Neuron (in vitro differentiated cells): ENCODE data around the gene LSS.

ENCODE experiments used
- H2AFZ ChIP-seq: one replicate; pipeline ENCODE4 v1.6.1; 2013; ENCODE audit warnings: low read depth, mild to moderate bottlenecking, inconsistent platforms, low read length, moderate library complexity
- H3K27me3 ChIP-seq: one replicate; pipeline ENCODE4 v1.6.1; 2013; ENCODE audit warnings: low read length; ENCODE audit not compliant: insufficient read depth
- H3K36me3 ChIP-seq: one replicate; pipeline ENCODE4 v1.6.1; 2013; ENCODE audit warnings: low read length; ENCODE audit not compliant: insufficient read depth
- H3K4me1 ChIP-seq: one replicate; pipeline ENCODE4 v1.6.1; 2013; ENCODE audit warnings: low read length; ENCODE audit not compliant: insufficient read depth
- H3K4me3 ChIP-seq: 2 replicates; pipeline ENCODE4 v1.5.1; 2013; ENCODE audit warnings: mild to moderate bottlenecking, low read length, moderate library complexity
- H3K9me3 ChIP-seq: one replicate; pipeline ENCODE4 v1.6.1; 2013; ENCODE audit warnings: low read length

The LSS gene

DNA sequence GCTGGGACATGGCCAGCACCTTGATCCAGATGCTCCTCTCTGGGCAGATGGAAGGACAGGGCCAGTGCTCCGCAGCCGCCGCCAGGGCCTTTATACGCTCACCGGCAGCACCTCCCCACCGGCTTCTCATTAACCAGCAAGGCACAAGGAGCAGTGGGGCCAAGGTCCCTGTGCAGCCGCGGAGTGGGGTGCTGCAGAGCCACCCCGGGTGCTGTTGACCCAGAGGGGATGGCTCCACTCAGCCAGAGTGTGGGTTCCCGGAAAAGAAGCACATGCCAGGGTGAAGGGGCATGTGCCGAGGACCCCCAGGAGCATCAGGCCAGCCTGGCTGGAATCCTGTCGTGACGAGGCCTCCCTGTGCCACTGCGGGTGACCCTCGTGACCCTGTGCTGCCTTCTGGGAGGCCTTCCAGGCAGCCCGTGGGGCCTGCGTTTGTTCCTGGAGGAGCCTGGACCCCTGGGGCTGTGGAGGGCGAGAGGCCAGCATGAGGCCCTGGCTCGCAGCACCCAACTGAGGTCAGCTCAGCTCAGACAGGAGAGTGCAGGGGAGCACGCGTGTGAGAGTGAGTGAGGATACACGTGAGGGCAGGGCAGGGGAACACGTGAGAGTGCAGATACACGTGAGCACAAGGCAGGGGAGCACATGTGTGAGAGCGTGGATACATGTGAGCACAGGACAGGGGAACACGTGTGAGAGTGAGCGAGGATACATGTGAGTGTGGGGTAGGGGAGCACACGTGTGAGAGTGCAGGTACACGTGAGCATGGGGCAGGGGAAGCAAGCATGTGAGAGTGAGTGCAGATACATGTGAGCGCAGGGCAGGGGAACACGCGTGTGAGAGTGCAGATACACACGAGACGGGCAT lies 72.8 kb downstream of the LSS start, which contains the start of gene FTCD:
TSS of gene FTCD (minus strand) at position 66 of the 864 bp plus-strand sequence. CDS start at position 10, 56 bp downstream.
- Histone ChIP-seq H3K36me3 (no peaks in the 10 kb centered on the region), H3K9me3 (no peaks in the 10 kb centered on the region), H3K27me3 (no peaks in the 10 kb centered on the region), H2AFZ (no peak within 1 kb of the TSS), H3K4me1 (no peaks in the 10 kb centered on the region), H3K4me3 (no peak within 1 kb of the TSS)

DNA sequence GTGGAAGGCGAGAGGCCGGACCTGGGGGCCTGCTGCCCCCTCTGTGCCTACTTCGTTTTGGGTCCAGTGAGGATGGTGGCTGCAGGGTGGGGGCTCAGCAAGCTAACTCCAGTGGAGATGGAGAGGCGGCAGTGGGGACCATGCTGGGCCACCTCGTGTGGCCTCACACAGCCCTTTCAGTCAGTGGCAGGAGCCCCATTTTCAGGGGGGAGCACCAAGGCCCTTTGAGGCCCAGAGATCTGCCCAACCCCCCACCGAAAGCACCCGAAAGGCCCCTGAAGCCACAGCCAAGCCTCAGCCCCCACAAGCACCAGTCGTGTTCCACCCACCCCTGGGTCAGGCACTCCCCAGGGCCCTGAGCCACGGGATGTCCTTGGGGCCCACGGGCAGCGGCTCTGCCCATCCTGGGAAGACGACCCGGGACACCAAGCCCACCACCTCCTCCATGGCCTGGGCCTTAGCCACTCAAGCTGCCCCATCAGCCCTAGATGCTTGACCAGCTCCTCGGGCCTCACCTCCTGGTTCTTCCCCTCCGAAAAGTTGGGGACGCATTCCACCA lies 73.5 kb downstream of the LSS start:
- no peak overlapping the region for H3K4me3 ChIP-seq
- H3K4me1 ChIP-seq, result no peaks in the 10 kb centered on the region
- H3K27me3 ChIP-seq, result no peaks in the 10 kb centered on the region
- no peak overlapping the region for H2AFZ ChIP-seq
- no peaks in the 10 kb centered on the region for H3K36me3 ChIP-seq
- H3K9me3 ChIP-seq, result no peaks in the 10 kb centered on the region

DNA sequence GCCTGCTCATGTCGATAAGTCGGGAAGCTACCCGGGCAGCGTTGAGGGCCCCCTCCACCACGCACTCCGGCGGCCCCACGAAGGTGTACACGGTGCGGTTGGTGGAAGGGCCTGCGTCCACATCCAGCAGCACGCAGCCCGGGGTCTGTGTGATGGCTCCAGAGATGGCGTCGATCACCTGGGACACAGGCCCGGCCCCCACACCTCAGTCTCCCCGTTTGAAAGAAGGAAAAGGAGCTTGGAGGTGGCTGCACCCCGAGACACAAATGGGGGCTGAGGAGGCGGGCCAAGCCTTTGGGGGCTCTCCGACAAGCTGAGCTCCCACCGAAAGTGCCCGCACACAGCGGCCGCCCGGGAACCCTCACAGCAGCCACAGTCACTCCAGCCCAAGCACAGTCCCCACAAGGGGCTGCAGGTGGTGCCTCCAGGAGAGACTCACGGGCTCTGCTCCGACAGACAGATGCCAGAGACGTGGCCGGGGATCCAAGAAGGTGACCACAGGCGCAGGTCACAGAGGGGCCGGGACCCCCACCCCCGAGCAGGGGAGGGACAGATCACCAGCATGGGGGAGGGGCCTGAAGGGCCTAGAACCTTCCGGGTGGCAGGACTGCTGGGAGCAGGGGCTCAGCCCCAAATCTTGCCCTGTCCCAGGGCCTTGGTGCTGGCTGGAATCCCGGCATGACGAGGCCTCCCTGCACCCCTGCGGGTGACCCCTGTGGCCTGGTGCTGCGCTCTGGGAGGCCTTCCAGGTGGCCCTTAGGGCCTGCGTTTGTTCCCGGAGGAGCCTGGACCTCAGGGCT lies 74.2 kb downstream of the LSS start:
- H3K27me3 ChIP-seq, result no peaks in the 10 kb centered on the region
- no peaks in the 10 kb centered on the region for H3K9me3 ChIP-seq
- H2AFZ ChIP-seq, result no peak overlapping the region
- no peaks in the 10 kb centered on the region for H3K36me3 ChIP-seq
- no peak overlapping the region for H3K4me3 ChIP-seq
- no peaks in the 10 kb centered on the region for H3K4me1 ChIP-seq

DNA sequence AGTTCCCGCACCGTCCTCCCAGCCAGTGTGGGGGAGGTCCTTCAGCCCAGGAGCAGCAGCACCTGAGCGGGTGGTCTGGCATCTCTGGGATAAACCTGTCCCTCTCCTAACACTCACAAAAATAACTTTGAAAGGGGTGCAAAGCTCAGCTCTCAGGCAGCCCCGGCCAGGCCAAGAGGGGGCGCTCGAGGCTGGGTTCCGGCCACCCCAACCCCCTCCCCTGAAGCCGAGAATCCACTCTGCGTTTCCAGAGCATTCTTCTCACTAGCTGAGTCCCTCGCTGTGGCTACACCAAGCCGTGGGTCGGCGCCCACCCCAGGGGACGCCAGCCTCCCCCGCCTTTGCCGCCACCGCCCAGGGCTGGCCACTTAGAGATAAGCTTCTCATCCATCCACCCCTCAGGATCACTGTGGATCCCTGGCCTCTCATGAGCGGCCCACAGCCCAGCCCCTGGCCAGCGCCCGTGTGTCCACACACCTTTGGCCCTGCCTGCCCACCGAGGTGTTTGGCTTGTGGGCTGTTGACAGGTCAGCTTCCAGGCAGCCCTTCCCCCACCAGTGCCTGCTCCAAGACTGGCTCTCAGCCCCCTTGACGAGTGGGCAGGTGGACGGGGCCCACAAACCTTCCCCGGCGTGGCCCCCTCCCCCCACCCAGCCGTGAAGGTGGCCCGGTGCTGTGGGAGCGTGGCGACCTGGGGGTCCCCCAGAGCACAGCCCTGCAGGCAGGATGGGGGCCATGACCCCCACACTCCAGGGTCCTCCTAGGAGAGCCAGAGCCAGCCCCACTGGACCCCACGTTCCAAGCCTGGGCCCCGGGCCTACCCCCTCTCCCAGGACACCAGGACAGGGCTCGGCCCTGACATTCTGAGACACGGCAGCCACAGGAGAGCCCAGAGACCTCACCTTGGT lies 75.1 kb downstream of the LSS start:
- no peaks in the 10 kb centered on the region for H3K36me3 ChIP-seq
- H3K4me1 ChIP-seq, result no peaks in the 10 kb centered on the region
- H3K9me3 ChIP-seq, result no peaks in the 10 kb centered on the region
- H2AFZ ChIP-seq, result no peak overlapping the region
- H3K27me3 ChIP-seq, result no peaks in the 10 kb centered on the region
- no peak overlapping the region for H3K4me3 ChIP-seq

DNA sequence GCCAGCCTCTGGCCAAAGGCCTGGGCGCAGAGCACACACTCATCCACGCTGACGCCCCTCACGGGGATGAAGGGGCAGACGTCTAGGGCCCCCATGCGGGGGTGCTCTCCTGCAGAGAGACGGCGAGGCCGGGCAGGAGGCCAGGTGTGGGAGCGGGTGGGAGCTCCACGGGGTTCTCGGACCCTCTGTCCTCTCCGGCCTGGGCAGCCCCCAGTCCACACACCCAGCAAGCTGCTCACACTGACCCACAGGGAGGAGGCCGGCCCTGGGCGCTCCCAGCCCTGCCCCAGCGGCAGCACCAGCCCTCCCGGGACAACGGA lies 75.7 kb downstream of the LSS start:
- no peaks in the 10 kb centered on the region for H3K4me1 ChIP-seq
- H3K36me3 ChIP-seq, result no peaks in the 10 kb centered on the region
- no peaks in the 10 kb centered on the region for H3K9me3 ChIP-seq
- no peak overlapping the region for H2AFZ ChIP-seq
- H3K4me3 ChIP-seq, result no peak overlapping the region
- H3K27me3 ChIP-seq, result no peaks in the 10 kb centered on the region

DNA sequence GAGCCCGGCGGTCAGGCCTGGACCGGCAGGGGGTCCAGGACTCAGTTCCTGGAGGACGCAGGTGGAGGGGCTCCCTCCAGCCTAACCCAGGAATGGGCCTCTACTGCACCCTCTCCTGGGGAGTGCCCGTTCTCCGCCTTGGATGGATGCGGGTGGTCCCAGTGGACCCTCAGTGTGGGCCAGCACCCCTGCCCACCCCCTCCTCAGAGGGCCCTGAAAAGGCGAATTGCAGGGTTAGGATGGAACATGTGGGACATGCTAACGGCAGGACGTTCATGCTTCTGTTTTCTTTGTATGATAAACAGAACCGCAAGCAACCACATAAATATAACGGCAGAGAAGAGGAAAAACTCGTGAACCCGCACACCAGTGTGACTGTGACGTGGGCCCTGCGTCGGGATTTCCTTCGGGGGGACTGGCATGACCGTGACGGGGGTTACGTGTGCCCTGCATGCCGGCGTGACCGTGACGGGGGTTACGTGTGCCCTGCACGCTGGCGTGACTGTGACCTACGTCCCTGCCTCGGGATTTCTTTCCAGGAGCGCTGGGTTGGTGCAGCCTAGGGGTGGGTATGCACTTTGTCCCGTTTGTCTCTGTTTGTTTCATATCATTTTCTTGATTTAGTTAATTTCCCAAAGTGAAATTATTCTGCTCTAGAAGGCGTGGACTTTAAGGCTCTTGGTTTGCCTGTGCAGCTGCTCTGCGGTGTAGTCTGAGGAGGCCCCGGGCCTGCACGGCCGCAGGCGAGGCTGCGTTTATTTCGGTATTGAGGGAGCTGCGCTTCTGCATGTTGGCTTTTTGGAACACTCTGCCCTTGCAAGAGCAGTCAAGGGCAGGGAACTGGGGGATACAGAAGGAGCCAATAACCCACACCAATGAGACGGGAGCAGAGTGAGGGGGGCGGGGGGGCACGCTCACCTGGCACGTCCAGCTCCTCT lies 76.3 kb downstream of the LSS start:
- Histone ChIP-seq H3K36me3 (no peaks in the 10 kb centered on the region), H2AFZ (no peak overlapping the region), H3K9me3 (no peaks in the 10 kb centered on the region), H3K4me3 (no peak overlapping the region), H3K4me1 (no peaks in the 10 kb centered on the region), H3K27me3 (no peaks in the 10 kb centered on the region)

DNA sequence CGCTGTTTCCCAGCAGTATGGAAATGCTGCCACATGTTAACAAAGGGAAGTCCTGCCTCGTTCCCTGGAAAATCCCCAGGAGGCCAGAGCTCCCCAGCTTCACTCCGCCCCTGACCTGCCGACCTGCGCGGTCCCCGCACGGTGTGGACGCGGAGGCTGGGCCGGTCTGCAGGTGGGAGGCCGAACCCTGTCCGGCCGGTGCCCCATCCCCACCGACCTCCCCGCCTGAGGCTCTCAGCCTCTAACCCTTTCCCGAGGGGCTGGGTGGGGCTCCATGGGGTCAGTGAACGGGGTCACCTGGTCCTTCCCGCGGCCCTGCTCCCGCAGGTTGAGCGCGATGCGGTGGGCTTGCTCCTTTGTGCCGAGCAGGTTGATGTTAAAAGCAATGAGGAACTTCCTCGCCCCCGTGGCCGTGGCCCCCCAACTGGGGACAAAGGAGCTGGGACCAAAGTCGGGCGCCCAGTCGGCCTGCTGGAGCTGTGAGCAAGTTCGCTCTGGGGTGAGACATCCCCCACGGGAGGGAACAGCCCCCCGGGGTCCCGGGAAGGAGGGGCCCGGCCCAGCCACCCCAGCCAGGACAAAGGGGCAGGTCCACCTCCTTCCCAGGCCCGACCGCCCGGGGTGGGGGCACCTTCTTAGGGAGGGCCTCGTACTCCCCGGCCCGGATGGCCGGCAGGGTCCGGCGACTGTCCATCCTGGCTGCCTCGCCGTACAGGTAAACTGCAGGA lies 77.1 kb downstream of the LSS start:
- Histone ChIP-seq H3K36me3 (no peaks in the 10 kb centered on the region), H2AFZ (no peak overlapping the region), H3K27me3 (no peaks in the 10 kb centered on the region), H3K4me3 (no peak overlapping the region), H3K9me3 (no peaks in the 10 kb centered on the region), H3K4me1 (no peaks in the 10 kb centered on the region)

DNA sequence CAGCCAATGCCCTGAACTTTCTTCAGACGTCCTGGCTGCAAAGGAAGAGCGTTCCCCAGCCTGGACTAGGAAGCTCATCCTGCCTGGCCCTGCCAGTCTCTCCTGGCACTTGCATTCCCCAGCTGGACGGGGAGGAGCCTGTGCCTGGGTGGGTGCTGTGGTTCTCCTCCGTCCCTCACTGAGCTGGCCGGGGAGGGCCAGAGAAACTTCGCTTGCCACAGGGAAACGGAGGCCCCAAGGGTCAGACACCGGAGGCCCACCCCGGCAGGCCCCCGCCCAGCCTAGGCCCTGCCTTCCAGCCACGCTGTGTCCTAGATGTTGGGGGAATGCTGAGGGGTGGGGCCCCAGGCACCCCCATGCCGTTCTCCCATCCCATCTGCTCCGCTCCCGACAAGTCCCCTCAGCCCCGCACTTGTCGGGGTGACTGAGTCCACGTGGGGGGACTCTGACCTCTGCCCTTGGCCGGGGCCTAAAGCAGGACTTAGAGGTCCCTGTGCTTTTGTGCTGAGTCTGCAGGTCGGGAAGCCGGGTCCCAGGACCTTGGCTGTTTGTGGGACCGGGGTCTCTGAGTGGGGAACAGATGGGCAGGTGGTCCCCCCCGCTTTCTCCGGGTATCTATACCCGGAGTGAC lies 78.0 kb downstream of the LSS start:
- Histone ChIP-seq H3K27me3 (no peaks in the 10 kb centered on the region), H3K9me3 (no peaks in the 10 kb centered on the region), H3K4me3 (no peak overlapping the region), H2AFZ (no peak overlapping the region), H3K36me3 (no peaks in the 10 kb centered on the region), H3K4me1 (no peaks in the 10 kb centered on the region)

DNA sequence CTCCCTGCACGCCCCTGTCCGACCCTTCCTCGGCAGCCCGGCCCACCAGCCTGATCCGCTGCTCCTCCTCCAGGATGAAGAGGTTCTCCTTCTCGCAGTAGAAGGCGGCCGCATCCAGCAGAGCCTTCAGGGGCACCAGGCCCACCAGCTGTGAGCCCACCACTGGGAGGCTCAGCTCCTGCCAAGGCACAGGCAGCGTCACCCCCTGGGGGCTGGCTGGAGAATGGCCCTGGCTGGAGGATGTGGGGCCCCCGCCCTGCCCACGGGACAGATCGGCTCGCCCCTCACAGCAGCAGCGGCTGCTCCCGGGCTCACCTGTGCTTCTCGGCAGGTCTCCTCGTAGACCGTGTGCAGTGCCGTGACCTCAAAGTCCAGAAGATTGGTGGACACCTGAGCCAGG lies 78.5 kb downstream of the LSS start:
- Histone ChIP-seq H3K4me1 (no peaks in the 10 kb centered on the region), H3K9me3 (no peaks in the 10 kb centered on the region), H3K36me3 (no peaks in the 10 kb centered on the region), H3K4me3 (no peak overlapping the region), H2AFZ (no peak overlapping the region), H3K27me3 (no peaks in the 10 kb centered on the region)

DNA sequence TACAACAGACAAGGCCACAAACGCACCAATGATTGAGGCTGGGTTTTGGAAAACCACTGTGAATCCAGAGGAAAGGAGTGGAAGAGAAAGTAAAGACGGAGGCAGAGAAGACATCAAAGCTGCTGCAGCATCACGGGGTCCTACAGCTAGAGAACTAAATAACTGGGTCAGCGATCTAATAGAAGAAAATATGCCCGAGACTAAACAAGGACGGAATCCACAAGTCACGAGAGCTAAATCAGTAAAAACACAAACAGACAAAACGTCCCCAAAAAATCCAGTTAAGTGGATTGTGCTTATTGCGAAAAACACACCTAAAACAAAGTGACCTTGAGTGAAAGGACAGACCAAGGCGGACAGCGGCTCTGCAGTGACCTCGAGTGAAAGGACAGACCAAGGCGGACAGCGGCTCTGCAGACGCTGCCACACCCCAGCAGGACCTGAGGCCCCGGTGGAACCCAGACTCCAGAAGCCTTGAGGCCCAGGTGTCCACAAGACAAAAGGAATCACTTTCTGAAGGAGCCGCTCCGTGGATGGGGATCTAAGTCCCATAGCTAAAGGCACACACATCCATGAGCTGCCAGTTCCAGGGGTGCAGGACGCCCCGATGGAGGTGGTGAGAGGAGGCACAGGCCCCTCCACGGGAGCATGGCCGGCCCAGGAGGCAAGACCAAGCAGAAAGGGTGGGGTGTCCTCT lies 79.2 kb downstream of the LSS start:
- H2AFZ ChIP-seq, result no peak overlapping the region
- H3K4me1 ChIP-seq, result no peaks in the 10 kb centered on the region
- H3K9me3 ChIP-seq, result no peaks in the 10 kb centered on the region
- no peaks in the 10 kb centered on the region for H3K36me3 ChIP-seq
- no peak overlapping the region for H3K4me3 ChIP-seq
- no peaks in the 10 kb centered on the region for H3K27me3 ChIP-seq

DNA sequence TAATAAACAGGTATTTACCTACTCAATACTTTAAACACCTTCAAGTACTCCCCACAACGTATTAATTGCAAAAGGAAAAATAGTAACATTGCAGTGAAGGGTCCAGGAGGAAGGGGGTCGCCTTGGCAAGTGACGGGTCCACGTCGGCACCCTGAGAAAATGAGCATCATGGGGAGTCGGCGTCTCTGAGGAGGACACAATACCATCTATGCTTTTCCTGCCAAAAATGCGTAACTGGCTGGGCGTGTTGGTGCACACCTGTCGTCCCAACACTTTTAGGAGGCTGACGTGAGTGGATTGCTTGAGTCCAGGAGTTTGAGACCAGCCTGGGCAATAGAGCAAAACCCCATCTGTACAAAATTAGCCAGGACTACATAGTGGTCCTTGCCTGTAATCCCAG lies 80.5 kb downstream of the LSS start:
- no peak overlapping the region for H3K4me3 ChIP-seq

More for the DNA sequence above, 80.5 kb downstream of the LSS start:
- Histone ChIP-seq H3K36me3 (no peaks in the 10 kb centered on the region), H3K4me1 (peaks cover 3% of the 10 kb centered on the region), H2AFZ (no peak overlapping the region), H3K9me3 (no peaks in the 10 kb centered on the region), H3K27me3 (no peaks in the 10 kb centered on the region)
